Loucy (cell line): ENCODE measurements around the gene CNTFR.

Experiments
- H2AFZ ChIP-seq: fragments of 200-600 bp; sonication (generic); 2 replicates; pipeline ENCODE4 v1.6.0; 2016; ENCODE audit warnings: antibody characterized with exemption, mild to moderate bottlenecking, low read length, moderate library complexity
- H3F3A ChIP-seq: fragments of 200-600 bp; 2 replicates; pipeline ENCODE4 v1.6.0; 2016; ENCODE audit warnings: antibody characterized with exemption, low read depth, mild to moderate bottlenecking
- H3K27me3 ChIP-seq: fragments of 200-600 bp; sonication (generic); 2 replicates; pipeline ENCODE4 v1.6.1; 2014; ENCODE audit warnings: low read length, mild to moderate bottlenecking; ENCODE audit not compliant: insufficient read depth, poor library complexity, severe bottlenecking
- H3K36me3 ChIP-seq: fragments of 200-600 bp; sonication (generic); 2 replicates; pipeline ENCODE4 v1.6.1; 2016; ENCODE audit warnings: low read length; ENCODE audit not compliant: insufficient read depth
- H3K4me1 ChIP-seq: fragments of 200-600 bp; sonication (generic); 2 replicates; pipeline ENCODE4 v1.5.1; 2014; ENCODE audit warnings: low read length, mild to moderate bottlenecking; ENCODE audit not compliant: insufficient read depth, poor library complexity, severe bottlenecking
- H3K4me2 ChIP-seq: fragments of 200-600 bp; sonication (generic); 2 replicates; pipeline ENCODE4 v1.6.0; 2014; ENCODE audit warnings: antibody characterized with exemption, low read length, low read depth, mild to moderate bottlenecking; ENCODE audit not compliant: poor library complexity, severe bottlenecking
- H3K4me3 ChIP-seq: fragments of 200-600 bp; sonication (generic); 2 replicates; pipeline ENCODE4 v1.5.1; 2014; ENCODE audit warnings: low read length, mild to moderate bottlenecking, mixed read lengths; ENCODE audit not compliant: poor library complexity, severe bottlenecking
- H3K79me2 ChIP-seq: fragments of 200-600 bp; sonication (generic); 2 replicates; pipeline ENCODE4 v1.6.1; 2014; ENCODE audit warnings: low read length; ENCODE audit not compliant: insufficient read depth
- H3K9ac ChIP-seq: fragments of 200-600 bp; sonication (generic); 2 replicates; pipeline ENCODE4 v1.6.0; 2014; ENCODE audit warnings: mild to moderate bottlenecking, low read depth, low read length, moderate library complexity; ENCODE audit not compliant: poor library complexity, severe bottlenecking
- H3K9me2 ChIP-seq: fragments of 200-600 bp; sonication (generic); replicated peaks from 2 replicates; pipeline ENCODE4 v1.6.1; 2016; ENCODE audit warnings: low read depth, low read length, mixed read lengths
- H3K9me3 ChIP-seq: fragments of 200-600 bp; sonication (generic); 2 replicates; pipeline ENCODE4 v1.6.1; 2014; ENCODE audit warnings: mild to moderate bottlenecking, antibody characterized with exemption, low read length, low read depth; ENCODE audit not compliant: insufficient read depth
- H4K20me1 ChIP-seq: fragments of 200-600 bp; sonication (generic); 2 replicates; pipeline ENCODE4 v1.6.0; 2014; ENCODE audit warnings: antibody characterized with exemption, low read length, mild to moderate bottlenecking; ENCODE audit not compliant: insufficient read depth, poor library complexity, severe bottlenecking
- EZH2phosphoT487 ChIP-seq: fragments of 200-600 bp; IDR thresholded peaks from 2 replicates; pipeline ENCODE4 v1.6.1; 2018; ENCODE audit warnings: antibody characterized with exemption, mild to moderate bottlenecking, moderate library complexity, borderline replicate concordance
- TF ChIP-seq, protein P1 (sequence below): fragments of 200-600 bp; sonication (generic); conservative IDR thresholded peaks from 2 replicates; pipeline ENCODE4 v1.5.1; 2014; ENCODE audit warnings: mild to moderate bottlenecking, antibody characterized with exemption, low read length

Gene CNTFR

DNA sequence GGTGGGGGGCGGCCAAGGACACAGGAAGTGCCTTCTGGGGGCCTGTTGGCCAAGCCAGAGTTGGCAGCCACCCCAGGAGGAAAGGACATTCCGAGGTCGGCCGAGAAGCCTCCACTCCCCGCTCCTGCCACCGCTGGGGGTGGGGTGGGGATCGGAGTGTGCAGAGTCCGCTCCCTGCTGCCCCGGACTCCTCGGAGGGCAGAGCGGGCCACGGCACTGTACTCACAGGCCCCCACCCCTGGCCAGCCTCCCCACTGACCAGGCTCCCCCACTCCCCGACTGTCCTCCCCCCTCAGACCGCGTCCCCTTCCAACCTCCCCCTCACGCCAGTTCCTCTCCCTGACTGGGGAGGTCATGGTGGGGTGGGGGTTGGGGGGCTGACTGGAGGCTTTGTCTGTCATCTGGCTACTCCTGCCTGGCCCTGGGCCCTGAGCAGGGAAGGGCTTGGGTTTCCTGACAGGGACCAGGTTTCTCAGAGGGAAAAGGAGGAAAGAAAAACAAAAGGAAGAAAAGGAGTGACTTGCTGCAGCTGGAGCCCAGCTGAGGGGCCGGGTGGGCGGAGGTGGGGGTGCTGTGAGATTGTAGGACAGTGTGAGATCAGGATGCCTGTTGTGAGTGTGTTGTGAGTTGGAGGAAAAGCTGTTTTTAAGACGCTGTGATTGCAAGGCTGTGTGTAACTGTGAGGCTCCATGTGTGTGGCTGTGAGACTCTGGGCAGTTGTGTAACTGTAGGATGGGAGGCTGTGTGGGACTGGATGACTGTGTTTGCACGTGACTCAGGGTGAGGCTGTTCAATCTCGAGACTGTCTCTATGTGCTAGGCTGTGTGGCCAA, 29.7 kb downstream of the CNTFR start:
- Histone ChIP-seq H4K20me1 (no peaks in the 10 kb centered on the region), H3K4me1 (no peaks in the 10 kb centered on the region), H3K9ac (no peak overlapping the region), H3F3A (no peaks in the 10 kb centered on the region), H3K4me3 (no peak overlapping the region), H3K9me3 (no peaks in the 10 kb centered on the region), H3K79me2 (no peaks in the 10 kb centered on the region), H3K27me3 (no peaks in the 10 kb centered on the region), H3K36me3 (no peaks in the 10 kb centered on the region), H3K9me2 (no peaks in the 10 kb centered on the region), H3K4me2 (no peak overlapping the region), H2AFZ (no peak overlapping the region)
- TF ChIP-seq EZH2phosphoT487, result no peak
- TF ChIP-seq, protein P1, sequence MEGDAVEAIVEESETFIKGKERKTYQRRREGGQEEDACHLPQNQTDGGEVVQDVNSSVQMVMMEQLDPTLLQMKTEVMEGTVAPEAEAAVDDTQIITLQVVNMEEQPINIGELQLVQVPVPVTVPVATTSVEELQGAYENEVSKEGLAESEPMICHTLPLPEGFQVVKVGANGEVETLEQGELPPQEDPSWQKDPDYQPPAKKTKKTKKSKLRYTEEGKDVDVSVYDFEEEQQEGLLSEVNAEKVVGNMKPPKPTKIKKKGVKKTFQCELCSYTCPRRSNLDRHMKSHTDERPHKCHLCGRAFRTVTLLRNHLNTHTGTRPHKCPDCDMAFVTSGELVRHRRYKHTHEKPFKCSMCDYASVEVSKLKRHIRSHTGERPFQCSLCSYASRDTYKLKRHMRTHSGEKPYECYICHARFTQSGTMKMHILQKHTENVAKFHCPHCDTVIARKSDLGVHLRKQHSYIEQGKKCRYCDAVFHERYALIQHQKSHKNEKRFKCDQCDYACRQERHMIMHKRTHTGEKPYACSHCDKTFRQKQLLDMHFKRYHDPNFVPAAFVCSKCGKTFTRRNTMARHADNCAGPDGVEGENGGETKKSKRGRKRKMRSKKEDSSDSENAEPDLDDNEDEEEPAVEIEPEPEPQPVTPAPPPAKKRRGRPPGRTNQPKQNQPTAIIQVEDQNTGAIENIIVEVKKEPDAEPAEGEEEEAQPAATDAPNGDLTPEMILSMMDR, result no peak

DNA sequence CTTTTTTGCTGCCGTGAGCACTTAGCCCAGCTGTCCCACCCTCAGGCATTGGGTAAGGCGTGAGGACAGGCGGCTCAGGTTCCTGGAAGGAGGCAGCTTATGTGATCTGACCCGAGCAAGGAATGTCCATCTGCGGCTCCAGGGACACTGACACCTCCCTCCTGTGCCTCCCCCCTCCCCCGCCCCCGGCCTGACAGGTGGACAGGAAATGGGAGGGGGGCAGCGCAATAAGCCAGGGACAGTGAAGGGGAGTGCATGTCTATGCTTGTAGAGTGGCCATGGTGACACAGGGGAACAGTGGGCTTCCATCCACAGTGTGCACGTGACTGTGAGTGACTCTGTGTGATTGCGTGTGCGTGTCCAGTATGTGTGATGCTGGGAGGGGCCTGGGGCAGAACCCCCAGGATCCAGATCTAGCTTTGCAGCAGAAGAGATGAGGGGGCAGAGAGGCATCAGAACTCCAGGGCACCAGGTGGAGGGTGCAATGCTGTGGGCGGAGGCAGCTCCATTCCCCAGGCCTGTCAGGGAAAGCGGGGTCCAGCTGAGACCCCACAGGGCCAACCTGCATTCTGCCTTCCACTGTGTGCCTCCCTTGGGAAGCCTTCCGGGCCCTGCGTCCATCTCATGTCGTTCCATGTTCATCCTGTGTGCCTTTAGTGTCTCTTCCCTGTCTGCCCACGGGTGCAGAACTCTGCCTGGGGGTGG, 30.5 kb downstream of the CNTFR start:
- TF ChIP-seq, protein P1, result no peak
- TF ChIP-seq EZH2phosphoT487, result no peak
- no peaks in the 10 kb centered on the region for H3K79me2 ChIP-seq
- H4K20me1 ChIP-seq, result no peaks in the 10 kb centered on the region
- H3K9ac ChIP-seq, result no peak overlapping the region
- H3F3A ChIP-seq, result no peaks in the 10 kb centered on the region
- no peaks in the 10 kb centered on the region for H3K36me3 ChIP-seq
- no peak overlapping the region for H2AFZ ChIP-seq
- H3K4me1 ChIP-seq, result no peaks in the 10 kb centered on the region
- H3K4me2 ChIP-seq, result no peak overlapping the region
- no peaks in the 10 kb centered on the region for H3K9me3 ChIP-seq
- no peaks in the 10 kb centered on the region for H3K9me2 ChIP-seq
- no peak overlapping the region for H3K4me3 ChIP-seq
- H3K27me3 ChIP-seq, result no peaks in the 10 kb centered on the region

DNA sequence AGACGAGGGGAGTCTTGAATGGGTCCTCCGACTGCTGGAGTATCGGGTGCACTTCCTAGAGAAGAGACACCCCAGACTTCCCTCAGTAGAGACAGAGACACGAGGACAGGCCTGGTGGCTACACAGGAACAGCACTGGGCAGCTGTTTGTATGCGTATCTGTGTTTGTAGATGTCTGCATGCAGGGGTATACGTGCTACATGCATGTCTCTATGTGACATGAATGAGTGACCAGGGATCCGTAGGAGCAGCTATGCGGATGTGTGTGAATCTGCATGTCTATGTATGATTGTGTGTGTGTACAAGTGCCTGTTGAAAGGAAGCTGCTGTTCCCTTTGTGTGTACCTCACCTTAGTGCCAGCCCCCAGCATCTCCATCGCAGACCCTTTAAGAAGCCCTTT, 31.2 kb downstream of the CNTFR start:
- TF ChIP-seq, protein P1, result no peak
- no peak for TF ChIP-seq EZH2phosphoT487
- no peaks in the 10 kb centered on the region for H3F3A ChIP-seq
- no peaks in the 10 kb centered on the region for H3K79me2 ChIP-seq
- H3K9me2 ChIP-seq, result no peaks in the 10 kb centered on the region
- H3K9me3 ChIP-seq, result no peaks in the 10 kb centered on the region
- H2AFZ ChIP-seq, result no peak overlapping the region
- H3K4me1 ChIP-seq, result no peaks in the 10 kb centered on the region
- H4K20me1 ChIP-seq, result no peaks in the 10 kb centered on the region
- H3K4me3 ChIP-seq, result no peak overlapping the region
- no peak overlapping the region for H3K9ac ChIP-seq
- no peak overlapping the region for H3K4me2 ChIP-seq
- H3K36me3 ChIP-seq, result no peaks in the 10 kb centered on the region
- H3K27me3 ChIP-seq, result no peaks in the 10 kb centered on the region
